Breast epithelium (tissue), 3 donors: ENCODE results near the gene SPIRE2.

Source experiments
- POLR2AphosphoS5 ChIP-seq, 3 donors: sonication (generic); formaldehyde crosslinking; IDR thresholded peaks; one replicate each; pipeline ENCODE4 v1.6.1; 2017; ENCODE audit warnings: antibody characterized with exemption in 3 of 3
- TF ChIP-seq, protein P1 (sequence below), 3 donors: fragments of 450-650 bp; IDR thresholded peaks; one replicate each; pipeline ENCODE4 v1.5.1; 2016 to 2017; ENCODE audit warnings: antibody characterized with exemption in 3 of 3, mild to moderate bottlenecking in 3 of 3, moderate library complexity in 3 of 3

DNA sequence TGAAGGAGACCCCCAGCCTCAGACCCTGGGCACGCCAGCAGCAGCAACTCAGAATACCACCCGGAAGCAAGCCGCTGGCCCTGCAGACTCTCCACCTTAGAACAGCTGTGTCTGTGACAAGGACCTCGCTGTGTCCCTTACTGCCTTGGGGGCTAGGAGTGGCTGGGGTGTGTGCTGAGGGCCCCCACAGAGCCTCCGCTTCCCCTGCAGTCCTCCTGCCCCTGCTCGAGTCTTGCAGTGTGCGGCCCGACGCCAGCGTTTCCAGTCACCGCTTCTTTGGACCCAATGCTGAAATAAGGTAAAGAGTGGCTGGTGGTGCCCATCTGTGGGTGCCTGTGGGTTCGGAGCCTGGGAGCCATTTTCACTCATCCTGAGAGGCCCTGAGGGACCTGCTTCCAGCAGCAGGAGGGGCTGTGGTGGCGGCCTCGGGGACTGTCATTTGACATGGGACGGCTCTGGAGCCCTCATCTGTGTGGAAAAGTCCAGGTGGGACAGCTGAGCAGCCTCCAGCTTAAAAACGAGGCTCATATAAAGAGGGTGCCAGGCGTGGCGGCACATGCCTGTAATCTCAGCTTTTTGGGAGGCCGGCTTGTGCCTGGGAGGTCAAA, 75.7 kb downstream of the SPIRE2 start:
- TF ChIP-seq, protein P1, sequence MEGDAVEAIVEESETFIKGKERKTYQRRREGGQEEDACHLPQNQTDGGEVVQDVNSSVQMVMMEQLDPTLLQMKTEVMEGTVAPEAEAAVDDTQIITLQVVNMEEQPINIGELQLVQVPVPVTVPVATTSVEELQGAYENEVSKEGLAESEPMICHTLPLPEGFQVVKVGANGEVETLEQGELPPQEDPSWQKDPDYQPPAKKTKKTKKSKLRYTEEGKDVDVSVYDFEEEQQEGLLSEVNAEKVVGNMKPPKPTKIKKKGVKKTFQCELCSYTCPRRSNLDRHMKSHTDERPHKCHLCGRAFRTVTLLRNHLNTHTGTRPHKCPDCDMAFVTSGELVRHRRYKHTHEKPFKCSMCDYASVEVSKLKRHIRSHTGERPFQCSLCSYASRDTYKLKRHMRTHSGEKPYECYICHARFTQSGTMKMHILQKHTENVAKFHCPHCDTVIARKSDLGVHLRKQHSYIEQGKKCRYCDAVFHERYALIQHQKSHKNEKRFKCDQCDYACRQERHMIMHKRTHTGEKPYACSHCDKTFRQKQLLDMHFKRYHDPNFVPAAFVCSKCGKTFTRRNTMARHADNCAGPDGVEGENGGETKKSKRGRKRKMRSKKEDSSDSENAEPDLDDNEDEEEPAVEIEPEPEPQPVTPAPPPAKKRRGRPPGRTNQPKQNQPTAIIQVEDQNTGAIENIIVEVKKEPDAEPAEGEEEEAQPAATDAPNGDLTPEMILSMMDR (IDR thresholded peaks at IDR 0.05): no peak
- no peak for TF ChIP-seq POLR2AphosphoS5 (IDR thresholded peaks at IDR 0.05)
